NCI-H1436 (cell line): ENCODE results near the gene NELFA.

ENCODE experiments used
- DNase-seq: peaks from one replicate; lab custom pipeline; 2025; lab: John Stamatoyannopoulos, UW

Gene NELFA

GRCh38 chr4:1937550-1937949 is 71.2 kb downstream of the NELFA start:
- no peak for DNase-seq

GRCh38 chr4:1933700-1934099 is 75.1 kb downstream of the NELFA start:
- no peak for DNase-seq

- DNase-seq, result no peak
Observed at GRCh38 chr4:1932736-1933135, 76.0 kb downstream of the NELFA start.
